H9 (cell line): ENCODE data around the gene PRKAG2. TPM values are rescaled to one million over a fixed set of nuclear protein-coding genes. Genes with fewer than 3 reads are reported as not detected.

Experiments used
- DNase-seq: peaks from one replicate; pipeline ENCODE4 v3.0.0-alpha.2; 2017
- H2AFZ ChIP-seq: one replicate; pipeline ENCODE4 v1.6.1; 2013; ENCODE audit warnings: mild to moderate bottlenecking, low read length, control low read depth, moderate library complexity
- H2AK5ac ChIP-seq: 2 replicates; pipeline ENCODE4 v1.6.1; 2013; ENCODE audit warnings: low read length, control low read depth, mixed read lengths; ENCODE audit not compliant: insufficient read length
- H2BK120ac ChIP-seq: one replicate; pipeline ENCODE4 v1.6.1; 2013; ENCODE audit warnings: low read depth, mild to moderate bottlenecking, low read length, control low read depth, inconsistent platforms; ENCODE audit not compliant: poor library complexity, severe bottlenecking
- H2BK12ac ChIP-seq: 2 replicates; pipeline ENCODE4 v1.6.1; 2013; ENCODE audit warnings: low read length, control low read depth, mixed read lengths, low read depth; ENCODE audit not compliant: insufficient read length
- H2BK15ac ChIP-seq: 2 replicates; pipeline ENCODE4 v1.6.1; 2013; ENCODE audit warnings: low read depth, low read length, control low read depth
- H2BK20ac ChIP-seq: one replicate; pipeline ENCODE4 v1.6.1; 2013; ENCODE audit warnings: low read depth, mild to moderate bottlenecking, low read length, control low read depth, inconsistent platforms; ENCODE audit not compliant: poor library complexity, severe bottlenecking
- H2BK5ac ChIP-seq: 2 replicates; pipeline ENCODE4 v1.6.1; 2013; ENCODE audit warnings: low read length, control low read depth, mixed read lengths; ENCODE audit not compliant: insufficient read length
- H3K14ac ChIP-seq: 2 replicates; pipeline ENCODE4 v1.6.1; 2013; ENCODE audit warnings: low read length, control low read depth; ENCODE audit not compliant: insufficient read depth
- H3K18ac ChIP-seq: 2 replicates; pipeline ENCODE4 v1.6.1; 2013; ENCODE audit warnings: low read depth, mild to moderate bottlenecking, mixed read lengths, low read length, control low read depth; ENCODE audit not compliant: insufficient read length
- H3K23ac ChIP-seq: 2 replicates; pipeline ENCODE4 v1.6.1; 2013; ENCODE audit warnings: low read length, control low read depth, mixed read lengths, low read depth; ENCODE audit not compliant: insufficient read length
- H3K23me2 ChIP-seq: 2 replicates; pipeline ENCODE4 v1.6.1; 2013; ENCODE audit warnings: low read depth, mild to moderate bottlenecking, mixed read lengths, low read length, control low read depth; ENCODE audit not compliant: insufficient read length, poor library complexity, severe bottlenecking
- H3K27ac ChIP-seq: 2 replicates; pipeline ENCODE4 v1.5.1; 2013; ENCODE audit warnings: low read length, control low read depth, mixed read lengths, low read depth; ENCODE audit not compliant: insufficient read length
- H3K27me3 ChIP-seq: 2 replicates; pipeline ENCODE4 v1.6.1; 2013; ENCODE audit warnings: low read length, control low read depth, inconsistent platforms; ENCODE audit not compliant: insufficient read depth
- H3K4ac ChIP-seq: 2 replicates; pipeline ENCODE4 v1.6.1; 2013; ENCODE audit warnings: low read depth, mild to moderate bottlenecking, control low read depth, inconsistent platforms, low read length, moderate library complexity
- H3K4me1 ChIP-seq: 2 replicates; pipeline ENCODE4 v1.6.1; 2013; ENCODE audit warnings: low read length, control low read depth, inconsistent platforms; ENCODE audit not compliant: insufficient read depth
- H3K4me2 ChIP-seq: 2 replicates; pipeline ENCODE4 v1.6.1; 2013; ENCODE audit warnings: low read length, control low read depth, mixed read lengths; ENCODE audit not compliant: insufficient read length, insufficient read depth
- H3K56ac ChIP-seq: 2 replicates; pipeline ENCODE4 v1.6.1; 2013; ENCODE audit warnings: low read depth, mild to moderate bottlenecking, mixed read lengths, low read length, control low read depth; ENCODE audit not compliant: insufficient read length
- H3K79me1 ChIP-seq: 2 replicates; pipeline ENCODE4 v1.6.1; 2013; ENCODE audit warnings: low read depth, mild to moderate bottlenecking, moderate library complexity, low read length, control low read depth, inconsistent platforms; ENCODE audit not compliant: insufficient read depth, poor library complexity, severe bottlenecking
- H3K79me2 ChIP-seq: 2 replicates; pipeline ENCODE4 v1.6.1; 2013; ENCODE audit warnings: low read length, control low read depth, inconsistent platforms; ENCODE audit not compliant: insufficient read depth
- H3K9ac ChIP-seq: 2 replicates; pipeline ENCODE4 v1.6.1; 2013; ENCODE audit warnings: low read length, control low read depth, mixed read lengths; ENCODE audit not compliant: insufficient read length; ENCODE audit errors: extremely low read depth
- H3K9me3 ChIP-seq: one replicate; pipeline ENCODE4 v1.6.1; 2013; ENCODE audit warnings: low read depth, low read length, inconsistent platforms; ENCODE audit not compliant: control insufficient read depth
- H3T11ph ChIP-seq: one replicate; pipeline ENCODE4 v1.6.1; 2013; ENCODE audit warnings: mild to moderate bottlenecking, low read length, control low read depth, inconsistent platforms
- H4K20me1 ChIP-seq: one replicate; pipeline ENCODE4 v1.6.1; 2013; ENCODE audit not compliant: control insufficient read depth, insufficient read length, insufficient read depth
- H4K5ac ChIP-seq: 2 replicates; pipeline ENCODE4 v1.6.1; 2013; ENCODE audit warnings: low read depth, mild to moderate bottlenecking, mixed read lengths, low read length, control low read depth; ENCODE audit not compliant: insufficient read length
- H4K8ac ChIP-seq: replicated peaks from 2 replicates; pipeline ENCODE4 v1.6.1; 2013; ENCODE audit warnings: low read length, control low read depth, mixed read lengths, low read depth; ENCODE audit not compliant: insufficient read length
- H4K91ac ChIP-seq: 2 replicates; pipeline ENCODE4 v1.6.1; 2013; ENCODE audit warnings: low read depth, mild to moderate bottlenecking, moderate library complexity, mixed read lengths, low read length, control low read depth; ENCODE audit not compliant: insufficient read length
- H3K27ac Mint-ChIP-seq, 3 experiments: 2 replicates in 2 of 3; 3 replicates in 1 of 3; pipeline ENCODE4 v1.8.0; 2020 to 2021; ENCODE audit warnings: mixed read lengths in 3 of 3, mild to moderate bottlenecking in 1 of 3, moderate library complexity in 1 of 3
- H3K27me3 Mint-ChIP-seq: 2 replicates; pipeline ENCODE4 v1.8.0; 2021; ENCODE audit warnings: low read depth, mild to moderate bottlenecking, moderate library complexity, mixed read lengths
- H3K36me3 Mint-ChIP-seq, 3 experiments: 2 replicates in 2 of 3; 3 replicates in 1 of 3; pipeline ENCODE4 v1.8.0; 2020 to 2021; ENCODE audit warnings: low read depth in 3 of 3, mixed read lengths in 3 of 3; ENCODE audit not compliant: insufficient read depth in 1 of 3
- H3K4me1 Mint-ChIP-seq, 2 experiments: 2 replicates each; pipeline ENCODE4 v1.8.0; 2020; ENCODE audit warnings: mixed read lengths in 2 of 2
- H3K4me3 Mint-ChIP-seq, 2 experiments: 2 replicates in 1 of 2; 3 replicates in 1 of 2; pipeline ENCODE4 v1.8.0; 2020 to 2021; ENCODE audit warnings: mild to moderate bottlenecking in 2 of 2, mixed read lengths in 2 of 2, moderate library complexity in 1 of 2
- H3K9me3 Mint-ChIP-seq, 2 experiments: 2 replicates in 1 of 2; 3 replicates in 1 of 2; pipeline ENCODE4 v1.8.0; 2020; ENCODE audit warnings: mild to moderate bottlenecking in 2 of 2, mixed read lengths in 2 of 2, moderate library complexity in 1 of 2
- CTCF ChIP-seq: fragments of 200-600 bp; sonication (generic); conservative IDR thresholded peaks from 3 replicates; pipeline ENCODE4 v1.8.0; 2021; ENCODE audit warnings: antibody characterized with exemption, mild to moderate bottlenecking
- WGBS: extraction: QIAGEN DNeasy Blood & Tissue Kit; methylation state at CpG from one replicate; pipeline ENCODE4 v1.1.7; 2013; ENCODE audit warnings: missing lambda C conversion rate, low lambda C conversion rate, mixed read lengths; ENCODE audit not compliant: insufficient read length; ENCODE audit errors: extremely low coverage; 5-methylcytosine and 5-hydroxymethylcytosine counted together
- total RNA-seq: library from RNA; stranded (reverse); gene quantifications from 2 replicates; pipeline ENCODE4 v1.2.1, GENCODE V29; 2021

The PRKAG2 gene
- total RNA-seq, 1 experiment from 2014 or later, result 11.8 TPM

- Histone ChIP-seq H2BK5ac (no peak overlapping the region), H3K9me3 (no peaks in the 10 kb centered on the region), H3K27me3 (no peaks in the 10 kb centered on the region), H4K20me1 (no peaks in the 10 kb centered on the region), H4K8ac (no peak overlapping the region), H3K18ac (peak overlapping the region; percentile 39), H2BK15ac (no peak overlapping the region), H2AK5ac (no peak overlapping the region), H3K14ac (peak overlapping the region; percentile 43; the same call in 1 of the 2 replicates), H3K4me1 (peaks cover 5% of the 10 kb centered on the region; the same call in 1 of the 2 replicates), H3K9ac (no peak overlapping the region), H2AFZ (no peak overlapping the region), H2BK120ac (no peak overlapping the region), H3K23me2 (no peaks in the 10 kb centered on the region), H3T11ph (no peak overlapping the region), H3K56ac (no peak overlapping the region), H3K4me2 (peak overlapping the region; percentile 18), H3K79me1 (no peaks in the 10 kb centered on the region), H4K5ac (no peak overlapping the region), H3K27ac (no peak overlapping the region), H2BK12ac (no peak overlapping the region), H3K23ac (no peak overlapping the region), H2BK20ac (no peak overlapping the region), H3K4ac (no peak overlapping the region), H3K79me2 (no peaks in the 10 kb centered on the region), H4K91ac (no peak overlapping the region)
- no peak for DNase-seq
- TF ChIP-seq CTCF, result no peak
- H3K27ac Mint-ChIP-seq, result no peak overlapping the region; a peak in 1 of 7 replicates
- H3K4me3 Mint-ChIP-seq, result peak overlapping the region; percentile 12 to 41; a peak in 3 of 5 replicates
- H3K27me3 Mint-ChIP-seq, result peaks cover 5% of the 10 kb centered on the region
- no CpG with 5 or more reads among the region's 25 CpGs for WGBS
- H3K36me3 Mint-ChIP-seq, result peaks cover 6 to 21% (median 8%) of the 10 kb centered on the region in 3 experiments
- peaks cover 14% of the 10 kb centered on the region in 2 experiments for H3K9me3 Mint-ChIP-seq
- peaks cover 23 to 29% of the 10 kb centered on the region in 2 experiments for H3K4me1 Mint-ChIP-seq
These were observed 141.0 kb downstream of the PRKAG2 start for GRCh38 chr7:151735851-151736402.
